ENCODE data around the gene MAP3K14. TPM values are rescaled to one million over a fixed set of nuclear protein-coding genes. Genes with fewer than 3 reads are reported as not detected.

The MAP3K14 gene
- total RNA-seq, 1 experiment from 2014 or later, result 7.8 TPM

- no peaks in the 10 kb centered on the region for H4K20me1 ChIP-seq (ENCODE audit: control insufficient read depth, insufficient read depth, insufficient read length)
- no peak overlapping the region for H3K4me2 ChIP-seq (ENCODE audit: insufficient read depth, insufficient read length, low read length)
- no peak overlapping the region for H3K4ac ChIP-seq (ENCODE audit: low read depth, low read length)
- H2BK120ac ChIP-seq (ENCODE audit: low read depth, low read length, poor library complexity, severe bottlenecking), result no peak overlapping the region
- H3K4me3 Mint-ChIP-seq, result no peak overlapping the region; a peak in 1 of 5 replicates
- H4K5ac ChIP-seq (ENCODE audit: insufficient read length, low read depth, low read length), result no peak overlapping the region
- WGBS (ENCODE audit: extremely low coverage, insufficient read length, low lambda C conversion rate), result no CpG with 5 or more reads among the region's 3 CpGs
- H3K27me3 Mint-ChIP-seq (ENCODE audit: low read depth), result peaks cover 45% of the 10 kb centered on the region
- H3K4me1 Mint-ChIP-seq, result peaks cover 33 to 70% of the 10 kb centered on the region in 2 experiments
- no peak overlapping the region for H2AK5ac ChIP-seq (ENCODE audit: insufficient read length, low read length)
- no peaks in the 10 kb centered on the region for H3K9me3 ChIP-seq (ENCODE audit: control insufficient read depth, low read depth, low read length)
- H2AFZ ChIP-seq (ENCODE audit: low read length), result no peak overlapping the region
- H2BK15ac ChIP-seq (ENCODE audit: low read depth, low read length), result no peak overlapping the region
- no peak for DNase-seq
- H3K79me1 ChIP-seq (ENCODE audit: insufficient read depth, low read depth, low read length, poor library complexity, severe bottlenecking), result no peaks in the 10 kb centered on the region
- no peak overlapping the region for H3K23ac ChIP-seq (ENCODE audit: insufficient read length, low read depth, low read length)
- peaks cover 4% of the 10 kb centered on the region for H3K23me2 ChIP-seq (ENCODE audit: insufficient read length, low read depth, low read length, poor library complexity, severe bottlenecking)
- no peak overlapping the region for H3K27ac ChIP-seq (ENCODE audit: insufficient read length, low read depth, low read length)
- no peak overlapping the region for H3K18ac ChIP-seq (ENCODE audit: insufficient read length, low read depth, low read length)
- TF ChIP-seq CTCF (conservative IDR thresholded peaks at IDR 0.05), result no peak
- no peaks in the 10 kb centered on the region; the same call in 1 of the 2 replicates for H3K4me1 ChIP-seq (ENCODE audit: insufficient read depth, low read length)
- H3K14ac ChIP-seq (ENCODE audit: insufficient read depth, low read length), result no peak overlapping the region
- H2BK5ac ChIP-seq (ENCODE audit: insufficient read length, low read length), result no peak overlapping the region
- no peak overlapping the region for H4K91ac ChIP-seq (ENCODE audit: insufficient read length, low read depth, low read length)
- H4K8ac ChIP-seq (replicated peaks; ENCODE audit: insufficient read length, low read depth, low read length), result no peak overlapping the region
- no peak overlapping the region for H3K9ac ChIP-seq (ENCODE audit: extremely low read depth, insufficient read length, low read length)
- H2BK12ac ChIP-seq (ENCODE audit: insufficient read length, low read depth, low read length), result no peak overlapping the region
- H3K9me3 Mint-ChIP-seq, result no peaks in the 10 kb centered on the region
- H2BK20ac ChIP-seq (ENCODE audit: low read depth, low read length, poor library complexity, severe bottlenecking), result no peak overlapping the region
- H3K56ac ChIP-seq (ENCODE audit: insufficient read length, low read depth, low read length), result no peak overlapping the region
- H3K36me3 Mint-ChIP-seq (ENCODE audit: insufficient read depth in 1 of 3, low read depth in 3 of 3), result no peaks in the 10 kb centered on the region
- H3K27ac Mint-ChIP-seq, result no peak overlapping the region; a peak in 1 of 7 replicates
- H3K79me2 ChIP-seq (ENCODE audit: insufficient read depth, low read length), result no peaks in the 10 kb centered on the region
- no peak overlapping the region for H3T11ph ChIP-seq (ENCODE audit: low read length)
- no peaks in the 10 kb centered on the region; the same call in 1 of the 2 replicates for H3K27me3 ChIP-seq (ENCODE audit: insufficient read depth, low read length)
Observed at GRCh38 chr17:45226576-45226975, 90.2 kb downstream of the MAP3K14 start.
